ENCODE measurements around the gene MGAT4A. TPM values are rescaled to one million over a fixed set of nuclear protein-coding genes. Genes with fewer than 3 reads are reported as not detected.

The MGAT4A gene
- total RNA-seq, 2 donors from 2014 or later = 13.2 to 37.4 TPM

DNA sequence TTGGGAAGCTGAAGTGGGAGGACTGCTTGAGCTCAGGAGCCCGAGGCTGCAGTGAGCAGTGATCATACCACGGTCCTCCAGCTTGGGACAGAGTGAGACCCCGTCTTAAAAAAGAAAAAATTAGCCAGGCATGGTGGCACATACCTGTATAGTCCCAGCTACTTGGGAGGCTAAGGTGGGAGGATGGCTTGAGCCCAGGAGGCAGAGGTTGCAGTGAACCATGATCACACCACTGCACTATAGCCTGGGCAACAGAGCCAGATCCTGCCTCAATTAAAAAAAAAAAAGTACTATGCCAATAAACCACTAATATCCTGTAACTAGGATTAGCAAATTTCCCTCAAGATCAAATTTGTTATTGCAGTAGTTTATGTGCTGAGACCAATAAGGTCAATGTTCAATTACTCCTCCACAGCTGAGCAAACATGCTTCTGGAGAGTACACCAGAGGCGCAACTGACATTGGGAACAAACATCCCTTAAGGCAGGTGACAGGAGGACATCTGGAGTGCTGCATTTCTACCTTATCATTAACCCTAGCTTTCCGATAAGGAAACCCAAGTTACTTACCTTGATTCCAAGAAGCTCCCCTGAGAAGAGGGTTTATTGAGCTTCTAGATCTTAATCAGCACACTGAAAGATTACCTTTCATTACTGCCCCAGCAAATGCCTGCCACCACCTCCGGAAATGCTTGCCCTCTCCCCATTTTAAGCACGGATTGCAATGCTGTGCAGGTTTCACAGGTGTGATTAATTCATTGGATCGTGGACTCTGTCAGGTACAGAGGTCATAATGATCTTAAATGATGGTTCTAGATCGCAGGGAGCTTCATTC is 26.2 kb downstream of the MGAT4A start:
- Histone ChIP-seq H3K36me3 (no peaks in the 10 kb centered on the region), H3K27me3 (no peaks in the 10 kb centered on the region), H3K9me3 (no peaks in the 10 kb centered on the region), H3K4me1 (peaks cover 0 to 78% of the 10 kb centered on the region in 2 donors), H3K4me3 (no peak overlapping the region), H3K27ac (peak overlapping the region; percentile 70 to 79)
- DNase-seq (ENCODE audit: low spot score) = no peak
- TF ChIP-seq, protein P1, sequence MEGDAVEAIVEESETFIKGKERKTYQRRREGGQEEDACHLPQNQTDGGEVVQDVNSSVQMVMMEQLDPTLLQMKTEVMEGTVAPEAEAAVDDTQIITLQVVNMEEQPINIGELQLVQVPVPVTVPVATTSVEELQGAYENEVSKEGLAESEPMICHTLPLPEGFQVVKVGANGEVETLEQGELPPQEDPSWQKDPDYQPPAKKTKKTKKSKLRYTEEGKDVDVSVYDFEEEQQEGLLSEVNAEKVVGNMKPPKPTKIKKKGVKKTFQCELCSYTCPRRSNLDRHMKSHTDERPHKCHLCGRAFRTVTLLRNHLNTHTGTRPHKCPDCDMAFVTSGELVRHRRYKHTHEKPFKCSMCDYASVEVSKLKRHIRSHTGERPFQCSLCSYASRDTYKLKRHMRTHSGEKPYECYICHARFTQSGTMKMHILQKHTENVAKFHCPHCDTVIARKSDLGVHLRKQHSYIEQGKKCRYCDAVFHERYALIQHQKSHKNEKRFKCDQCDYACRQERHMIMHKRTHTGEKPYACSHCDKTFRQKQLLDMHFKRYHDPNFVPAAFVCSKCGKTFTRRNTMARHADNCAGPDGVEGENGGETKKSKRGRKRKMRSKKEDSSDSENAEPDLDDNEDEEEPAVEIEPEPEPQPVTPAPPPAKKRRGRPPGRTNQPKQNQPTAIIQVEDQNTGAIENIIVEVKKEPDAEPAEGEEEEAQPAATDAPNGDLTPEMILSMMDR (IDR thresholded peaks at IDR 0.05) = no peak

DNA sequence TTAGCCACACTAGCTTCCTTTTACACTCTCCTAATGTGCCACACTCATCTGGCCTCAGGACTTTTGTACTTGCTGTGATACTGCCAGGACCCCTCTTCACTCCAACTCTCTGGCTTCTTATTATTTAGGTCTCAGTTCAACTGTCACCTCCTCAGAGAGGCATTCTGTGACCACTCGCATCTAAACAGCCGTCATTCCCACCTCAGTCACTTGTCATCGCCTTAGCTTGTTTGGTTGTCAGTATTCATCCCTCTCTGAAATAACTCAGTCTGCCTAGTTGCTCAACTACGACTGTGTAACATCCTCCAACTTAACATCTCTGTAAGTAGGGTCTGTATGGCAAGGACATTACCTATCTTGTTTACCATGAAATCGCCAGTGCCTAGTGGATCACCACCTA is 27.2 kb downstream of the MGAT4A start:
- DNase-seq (ENCODE audit: low spot score) = no peak
- Histone ChIP-seq H3K27me3 (no peaks in the 10 kb centered on the region), H3K4me1 (peaks cover 0 to 75% of the 10 kb centered on the region in 2 donors), H3K9me3 (no peaks in the 10 kb centered on the region), H3K4me3 (no peak overlapping the region), H3K36me3 (no peaks in the 10 kb centered on the region), H3K27ac (peak overlapping the region; percentile 70 to 79)
- TF ChIP-seq, protein P1 (IDR thresholded peaks at IDR 0.05) = no peak

DNA sequence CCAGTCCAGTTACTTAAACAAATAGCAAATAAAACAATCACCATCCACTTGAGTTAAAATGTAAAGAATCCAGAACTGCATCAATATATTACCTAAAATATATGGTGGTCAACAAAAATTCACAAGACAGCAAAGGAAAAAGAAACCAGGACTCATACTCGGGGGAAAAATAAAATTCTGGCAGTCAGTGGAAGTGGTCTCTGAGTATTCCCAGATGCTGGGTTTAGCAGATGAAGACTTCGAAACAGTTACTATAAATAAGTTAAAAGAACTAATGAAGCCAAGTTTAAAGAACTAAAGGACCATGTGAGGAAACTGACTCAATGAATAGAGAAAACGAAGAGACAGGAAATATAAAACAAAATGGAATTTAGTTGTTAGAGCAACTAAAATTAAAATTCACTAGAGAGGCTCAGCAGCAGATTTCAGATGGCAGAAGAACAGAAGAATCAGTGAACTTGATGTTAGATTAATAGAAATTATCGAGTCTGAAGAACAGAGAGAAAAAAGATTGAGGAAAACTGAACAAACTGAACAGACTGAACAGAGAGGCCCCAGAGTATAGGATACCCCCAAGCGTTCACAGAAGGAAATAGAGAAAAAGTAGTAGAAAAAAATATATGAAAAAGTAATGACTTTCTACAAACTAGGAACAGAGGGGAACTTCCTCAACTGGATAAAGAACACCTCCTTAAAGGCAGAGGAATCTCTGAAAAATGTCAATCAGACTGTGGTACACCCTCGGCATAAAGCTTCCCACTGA is 27.9 kb downstream of the MGAT4A start:
- Histone ChIP-seq H3K36me3 (no peaks in the 10 kb centered on the region), H3K9me3 (no peaks in the 10 kb centered on the region), H3K4me1 (peaks cover 0 to 74% of the 10 kb centered on the region in 2 donors), H3K27me3 (no peaks in the 10 kb centered on the region), H3K4me3 (no peak overlapping the region), H3K27ac (peak overlapping the region; percentile 70 to 79)
- TF ChIP-seq, protein P1 (IDR thresholded peaks at IDR 0.05) = no peak
- no peak for DNase-seq (ENCODE audit: low spot score)

DNA sequence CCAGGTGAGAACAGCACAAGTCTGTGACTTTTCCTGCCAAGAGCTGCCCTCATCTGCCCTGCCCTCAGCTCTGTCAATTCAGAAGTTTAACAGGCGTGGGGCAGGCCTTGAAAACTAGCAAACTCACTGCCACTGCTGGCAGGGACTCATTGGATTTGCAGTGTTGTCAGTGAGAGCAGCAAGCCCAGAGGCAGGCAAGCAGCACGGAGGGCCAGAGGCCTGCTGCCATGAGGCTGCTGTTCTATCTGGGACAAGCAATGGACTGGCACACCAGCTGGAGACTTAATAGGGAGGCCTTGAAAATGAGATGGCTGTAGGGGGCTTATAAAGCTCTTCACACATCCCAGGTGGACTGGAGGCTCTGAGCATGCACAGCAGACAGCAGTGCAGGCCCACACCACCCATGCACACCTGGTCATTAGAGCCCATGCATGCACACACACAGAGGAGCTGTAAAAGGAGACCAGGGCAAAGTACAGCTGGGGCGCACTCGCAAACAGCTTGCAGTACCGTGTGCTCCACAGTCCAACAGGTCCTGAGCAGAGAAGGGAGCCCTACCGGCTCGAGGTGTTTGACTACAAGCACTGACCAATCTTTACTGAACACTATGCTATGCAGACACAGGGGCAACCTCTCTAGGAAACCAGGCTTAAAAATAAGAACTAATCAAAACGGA is 28.7 kb downstream of the MGAT4A start:
- Histone ChIP-seq H3K4me1 (peaks cover 0 to 70% of the 10 kb centered on the region in 2 donors), H3K36me3 (no peaks in the 10 kb centered on the region), H3K27ac (peak overlapping the region; percentile 70 to 79), H3K9me3 (no peaks in the 10 kb centered on the region), H3K27me3 (no peaks in the 10 kb centered on the region), H3K4me3 (no peak overlapping the region)
- no peak for DNase-seq (ENCODE audit: low spot score)
- TF ChIP-seq, protein P1 (IDR thresholded peaks at IDR 0.05) = no peak

DNA sequence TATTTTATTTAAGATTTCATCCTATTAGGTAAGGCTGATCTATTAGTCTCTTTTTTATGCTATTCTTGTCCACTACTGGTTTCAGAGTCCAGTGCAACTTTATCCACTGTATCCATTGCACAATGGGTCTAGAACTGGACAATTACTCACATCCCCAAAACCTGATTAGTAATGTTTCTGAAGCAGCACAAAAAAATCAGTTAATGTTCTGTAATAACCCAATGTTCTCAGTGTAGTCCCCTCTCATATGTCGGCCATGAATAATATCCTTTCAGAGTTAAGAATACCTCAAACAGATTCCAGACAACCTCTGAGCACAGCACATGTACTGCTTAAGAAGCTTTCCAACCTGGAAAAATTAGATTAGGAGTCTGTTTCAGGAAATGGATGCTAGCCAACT is 29.7 kb downstream of the MGAT4A start:
- H3K27ac ChIP-seq = peak overlapping the region; percentile 70 to 79
- DNase-seq (ENCODE audit: low spot score) = no peak
- H3K27me3 ChIP-seq = no peaks in the 10 kb centered on the region
- TF ChIP-seq, protein P1 (IDR thresholded peaks at IDR 0.05) = no peak
- H3K9me3 ChIP-seq = no peaks in the 10 kb centered on the region
- H3K36me3 ChIP-seq = no peaks in the 10 kb centered on the region
- H3K4me3 ChIP-seq = no peak overlapping the region
- peaks cover 0 to 75% of the 10 kb centered on the region in 2 donors for H3K4me1 ChIP-seq

Data from right atrium auricular region (tissue), 2 donors.